ENCODE results near the gene LKAAEAR1.

Gene LKAAEAR1

GRCh38 chr20:64078934-64079272 lies 5.3 kb downstream of the LKAAEAR1 start:
- no peak for DNase-seq (ENCODE audit: low spot score)

GRCh38 chr20:64077876-64078551 lies 6.2 kb downstream of the LKAAEAR1 start:
- DNase-seq (ENCODE audit: low spot score) = peak; percentile 60

GRCh38 chr20:64077541-64077875 lies 6.7 kb downstream of the LKAAEAR1 start:
- no peak for DNase-seq (ENCODE audit: low spot score)

GRCh38 chr20:64077094-64077493 lies 7.1 kb downstream of the LKAAEAR1 start:
- no peak for DNase-seq (ENCODE audit: low spot score)

GRCh38 chr20:64076061-64076997 lies 7.9 kb downstream of the LKAAEAR1 start:
- no peak for DNase-seq (ENCODE audit: low spot score)

- no peak for DNase-seq (ENCODE audit: low spot score)
Measured at GRCh38 chr20:64075556-64075955, 8.6 kb downstream of the LKAAEAR1 start.

- no peak for DNase-seq (ENCODE audit: low spot score)
Measured at GRCh38 chr20:64074963-64075362, 9.2 kb downstream of the LKAAEAR1 start.

- DNase-seq (ENCODE audit: low spot score) = no peak
Measured at GRCh38 chr20:64074184-64074789, 9.9 kb downstream of the LKAAEAR1 start.

GRCh38 chr20:64073476-64074183 lies 10.6 kb downstream of the LKAAEAR1 start:
- DNase-seq (ENCODE audit: low spot score) = no peak

GRCh38 chr20:64072498-64073063 lies 11.6 kb downstream of the LKAAEAR1 start:
- DNase-seq (ENCODE audit: low spot score) = no peak

- no peak for DNase-seq (ENCODE audit: low spot score)
Measured at GRCh38 chr20:64071341-64072332, 12.6 kb downstream of the LKAAEAR1 start.

GRCh38 chr20:64070244-64070993 lies 13.8 kb downstream of the LKAAEAR1 start:
- DNase-seq (ENCODE audit: low spot score) = no peak

GRCh38 chr20:64069614-64070243 lies 14.5 kb downstream of the LKAAEAR1 start:
- peak; percentile 14 for DNase-seq (ENCODE audit: low spot score)

- DNase-seq (ENCODE audit: low spot score) = no peak
Measured at GRCh38 chr20:64069209-64069613, 15.0 kb downstream of the LKAAEAR1 start.

- no peak for DNase-seq (ENCODE audit: low spot score)
Measured at GRCh38 chr20:64068386-64069208, 15.6 kb downstream of the LKAAEAR1 start.

- DNase-seq (ENCODE audit: low spot score) = no peak
Measured at GRCh38 chr20:64067733-64068307, 16.4 kb downstream of the LKAAEAR1 start.

GRCh38 chr20:64067005-64067632 lies 17.1 kb downstream of the LKAAEAR1 start:
- DNase-seq (ENCODE audit: low spot score) = no peak

GRCh38 chr20:64065974-64066343 lies 18.2 kb downstream of the LKAAEAR1 start:
- DNase-seq (ENCODE audit: low spot score) = peak; percentile 61
